Naive thymus-derived CD8-positive, alpha-beta T cell (primary cell): ENCODE results near the gene HDAC9. TPM values are rescaled to one million over a fixed set of nuclear protein-coding genes. Genes with fewer than 3 reads are reported as not detected.
A peak's percentile ranks its signal among the peaks of the same experiment; 100 is the strongest.
"Not testable (repeated sequence)": the region's sequence is repeated elsewhere in the genome, so short reads cannot be mapped to it uniquely, and the experiment has no call there.

ENCODE experiments used
- ATAC-seq, 2 donors: fragments of 150-1000 bp; cut with Tn5 transposase in 1 of 2; sonication (Bioruptor Pico), chemical (Tn5 transposase) in 1 of 2; 1 replicate in 1 of 2; 2 replicates in 1 of 2; pipeline ENCODE4 v1.10.0; 2021; ENCODE audit warnings: mild to moderate bottlenecking in 2 of 2, moderate library complexity in 2 of 2
- POLR2A ChIA-PET: fragments of 350-600 bp; sonication (Branson Sonifier 250); formaldehyde crosslinking; loops from one replicate; lab custom pipeline; 2021; ENCODE audit warnings: antibody characterized with exemption; lab: Charles Lee
- DNase-seq, 10 donors: peaks; one replicate each; pipeline versions ENCODE4 v3.0.0 to v3.0.0-alpha.2; 2020 to 2022
- H3K27ac Mint-ChIP-seq, 10 donors: one replicate each; pipeline ENCODE4 v1.8.0; 2020 to 2022; ENCODE audit warnings: mild to moderate bottlenecking in 10 of 10, mixed read lengths in 10 of 10, moderate library complexity in 4 of 10, inconsistent platforms in 1 of 10
- H3K27me3 Mint-ChIP-seq, 5 donors: one replicate each; pipeline ENCODE4 v1.8.0; 2021 to 2022; ENCODE audit warnings: mixed read lengths in 5 of 5
- H3K36me3 Mint-ChIP-seq, 3 donors: one replicate each; pipeline ENCODE4 v1.8.0; 2020 to 2022; ENCODE audit warnings: mixed read lengths in 3 of 3, mild to moderate bottlenecking in 2 of 3, inconsistent platforms in 1 of 3
- H3K4me1 Mint-ChIP-seq, 4 donors: one replicate each; pipeline ENCODE4 v1.8.0; 2021 to 2022; ENCODE audit warnings: mixed read lengths in 4 of 4
- H3K4me3 Mint-ChIP-seq, 10 donors: one replicate each; pipeline ENCODE4 v1.8.0; 2020 to 2022; ENCODE audit warnings: mild to moderate bottlenecking in 10 of 10, mixed read lengths in 10 of 10, moderate library complexity in 6 of 10, inconsistent platforms in 1 of 10
- H3K9me3 Mint-ChIP-seq, 9 donors: one replicate each; pipeline ENCODE4 v1.8.0; 2020 to 2022; ENCODE audit warnings: mixed read lengths in 9 of 9, mild to moderate bottlenecking in 3 of 9, inconsistent platforms in 1 of 9, moderate library complexity in 1 of 9
- polyA plus RNA-seq, 3 donors: library from polyadenylated mRNA; unstranded; fragments of 300-500 nt; fragmentation: Illumina TruSeq; gene quantifications; one replicate each; pipeline ENCODE4 v1.2.3, GENCODE V29; 2021
- total RNA-seq, 8 experiments: library from RNA in 2 of 8; stranded (reverse) in 2 of 8; gene quantifications; one replicate each; pipeline ENCODE4 v1.2.3 and lab custom pipeline; 2021 to 2026

Gene HDAC9
- total and polyA plus RNA-seq, 5 experiments from 2014 or later = 0.03 to 3.1 (median 2.0) TPM

DNA sequence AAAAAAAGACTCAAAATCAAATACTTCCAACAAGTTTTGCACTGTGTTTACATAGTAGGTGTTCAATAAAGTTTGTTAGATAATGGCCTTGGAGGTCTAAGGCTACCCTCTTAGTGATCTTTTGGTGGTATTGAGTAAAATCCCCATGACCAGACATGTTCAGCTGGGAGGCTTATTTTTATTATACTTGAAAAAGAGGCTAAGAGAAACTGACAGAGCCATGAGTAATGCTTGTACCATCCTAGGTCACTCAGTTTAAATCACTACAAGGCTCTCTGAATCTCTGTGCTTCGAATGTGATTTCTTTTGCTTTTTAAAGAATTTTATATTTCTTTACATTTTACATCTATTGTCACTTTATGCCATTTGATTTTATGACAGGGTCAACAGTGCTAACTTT lies 531.3 kb downstream of the HDAC9 start:
- no peaks in the 10 kb centered on the region for H3K36me3 Mint-ChIP-seq
- no peaks in the 10 kb centered on the region for H3K4me1 Mint-ChIP-seq
- no peak for ATAC-seq
- POLR2A ChIA-PET = no interaction called here
- no peaks in the 10 kb centered on the region for H3K27me3 Mint-ChIP-seq
- no peak overlapping the region for H3K27ac Mint-ChIP-seq
- peaks cover 0 to 5% (median 0%) of the 10 kb centered on the region in 9 donors for H3K9me3 Mint-ChIP-seq
- H3K4me3 Mint-ChIP-seq = no peak overlapping the region
- no peak for DNase-seq

GRCh38 chr7:19030281-19030680 lies 534.7 kb downstream of the HDAC9 start:
- Mint-ChIP-seq H3K36me3 (no peaks in the 10 kb centered on the region), H3K4me1 (no peaks in the 10 kb centered on the region), H3K4me3 (no peak overlapping the region), H3K27me3 (no peaks in the 10 kb centered on the region), H3K27ac (no peak overlapping the region), H3K9me3 (peaks cover 0 to 26% (median 7%) of the 10 kb centered on the region in 9 donors)
- DNase-seq = no peak
- ATAC-seq = no peak
- POLR2A ChIA-PET = no interaction called here

DNA sequence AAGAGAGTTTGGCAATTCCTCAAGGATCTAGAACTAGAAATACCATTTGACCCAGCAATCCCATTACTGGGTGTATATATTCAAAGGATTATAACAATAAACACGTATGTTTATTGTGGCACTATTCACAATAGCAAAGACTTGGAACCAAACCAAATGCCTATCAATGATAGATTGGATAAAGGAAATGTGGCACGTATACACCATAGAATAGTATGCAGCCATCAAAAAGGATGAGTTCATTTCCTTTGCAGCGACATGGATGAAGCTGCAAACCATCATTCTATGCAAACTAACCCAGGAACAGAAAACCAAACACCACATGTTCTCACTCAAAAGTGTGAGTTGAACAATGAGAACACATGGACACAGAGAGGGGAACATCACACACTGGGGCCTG lies 537.4 kb downstream of the HDAC9 start:
- ATAC-seq, H3K27ac Mint-ChIP-seq, DNase-seq, H3K4me3 Mint-ChIP-seq, H3K4me1 Mint-ChIP-seq, POLR2A ChIA-PET, H3K27me3 Mint-ChIP-seq: not testable (repeated sequence)
- peaks cover 0 to 50% (median 20%) of the 10 kb centered on the region in 9 donors for H3K9me3 Mint-ChIP-seq
- H3K36me3 Mint-ChIP-seq = peaks cover 0 to 13% (median 0%) of the 10 kb centered on the region in 3 donors

DNA sequence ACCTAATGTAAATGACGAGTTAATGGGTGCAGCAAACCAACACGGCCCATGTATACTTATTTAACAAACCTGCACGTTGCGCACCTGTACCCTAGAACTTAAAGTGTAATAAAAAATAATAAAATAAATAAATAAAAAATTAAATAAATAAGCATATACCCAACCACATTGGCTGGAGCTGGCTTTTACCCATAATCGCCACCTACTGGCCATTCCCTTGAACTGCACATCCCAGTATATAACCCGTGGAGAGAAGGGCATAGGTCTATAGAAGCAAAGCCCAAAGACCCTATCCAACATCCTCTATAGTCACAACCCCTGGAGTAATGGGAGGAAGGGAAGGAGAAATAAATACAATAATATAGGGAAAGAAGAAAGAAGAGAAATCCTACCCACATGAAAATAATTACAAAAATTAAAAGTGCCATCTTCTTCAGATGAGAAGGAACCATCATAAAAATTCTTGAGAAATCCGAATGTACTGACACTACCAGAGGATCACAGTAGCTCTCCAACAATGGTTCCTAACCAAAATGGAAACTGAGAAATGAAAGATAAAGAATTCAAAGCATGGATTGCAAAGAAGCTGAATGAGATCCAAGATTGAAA lies 556.3 kb downstream of the HDAC9 start:
- Mint-ChIP-seq H3K27ac (no peak overlapping the region), H3K9me3 (peaks cover 0 to 35% (median 5%) of the 10 kb centered on the region in 9 donors), H3K27me3 (no peaks in the 10 kb centered on the region), H3K4me3 (no peak overlapping the region), H3K36me3 (no peaks in the 10 kb centered on the region), H3K4me1 (no peaks in the 10 kb centered on the region)
- no peak for ATAC-seq
- DNase-seq = peak in 4 of 10 donors; percentile 2 to 7 (median 4)
- POLR2A ChIA-PET = no interaction called here
